Neural progenitor cell (in vitro differentiated cells): ENCODE data around the gene CPNE4.

ENCODE experiments used
- CTCF ChIP-seq: fragments of 200-600 bp; sonication (generic); IDR thresholded peaks from 2 replicates; pipeline ENCODE4 v1.5.1; 2017; ENCODE audit warnings: antibody characterized with exemption, mild to moderate bottlenecking
- EZH2 ChIP-seq: fragments of 200-600 bp; sonication (generic); IDR thresholded peaks from 2 replicates; pipeline ENCODE4 v1.6.1; 2017; ENCODE audit warnings: antibody characterized with exemption, mild to moderate bottlenecking, moderate library complexity
- EZH2phosphoT487 ChIP-seq: fragments of 200-600 bp; sonication (generic); IDR thresholded peaks from 2 replicates; pipeline ENCODE4 v1.6.1; 2017; ENCODE audit warnings: antibody characterized with exemption

DNA sequence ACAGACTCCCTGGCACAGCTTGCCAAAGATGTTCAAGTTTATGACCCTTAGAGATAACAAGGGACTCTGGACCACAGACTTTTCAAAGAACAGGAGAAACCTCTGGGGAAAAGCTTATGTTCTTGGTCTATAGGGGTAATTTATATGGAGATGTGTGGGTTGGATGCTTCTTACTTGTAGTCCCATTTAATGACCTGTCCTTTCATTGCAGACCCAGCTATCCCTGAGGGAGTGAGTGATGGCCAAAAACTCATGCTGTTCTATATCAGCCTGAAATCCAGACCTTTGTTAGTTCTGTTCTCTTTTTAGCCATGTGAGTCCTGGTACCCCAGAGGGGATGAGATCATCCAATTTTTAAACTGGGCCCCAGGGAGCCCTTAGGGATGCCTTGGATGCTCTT, 488.4 kb downstream of the CPNE4 start:
- no peak for TF ChIP-seq CTCF
- no peak for TF ChIP-seq EZH2phosphoT487
- TF ChIP-seq EZH2, result no peak
